ENCODE measurements around the gene NDST1. TPM values are rescaled to one million over a fixed set of nuclear protein-coding genes. Genes with fewer than 3 reads are reported as not detected.

NDST1 gene
- total RNA-seq, 4 donors from 2014 or later, result 68.8 to 104 (median 96.4) TPM

DNA sequence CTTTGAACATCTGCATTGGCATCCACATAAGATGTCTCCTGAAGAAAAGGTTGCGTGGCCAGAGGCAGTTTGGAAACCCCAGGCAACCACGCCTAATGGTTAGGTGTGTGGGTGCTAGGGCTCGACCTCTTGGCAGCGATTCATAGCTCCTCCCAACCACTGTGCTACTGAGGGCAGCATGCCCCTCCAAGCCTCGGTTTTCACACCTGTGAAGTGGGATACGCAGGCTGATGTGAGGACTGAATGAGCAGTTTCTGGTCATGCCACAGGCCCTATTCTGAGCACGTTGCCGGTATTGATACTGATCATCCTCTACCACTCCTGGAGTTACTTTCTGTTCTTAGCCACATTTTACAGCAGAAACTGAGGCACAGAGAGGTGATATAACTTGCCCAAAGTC, 19.1 kb downstream of the NDST1 start:
- H3K36me3 ChIP-seq, result no peaks in the 10 kb centered on the region
- WGBS, 2 donors (ENCODE audit: low coverage in 1 of 2), result 81% methylated on average over 7 of the region's 8 CpGs; no CpG with 5 or more reads in 1 of the 2 donors
- H3K27me3 ChIP-seq, result no peaks in the 10 kb centered on the region
- H3K4me3 ChIP-seq, result no peak overlapping the region
- in situ Hi-C loops (cut with MboI; ENCODE audit: low pct_ligation_motif_present in 1 of 4, low pct_unique_long_range_greater_than_20kb in 1 of 4, low sequenced_read_pairs in 3 of 4), result no loop called here
- no peak overlapping the region for H3K27ac ChIP-seq
- DNase-seq, result no peak
- intact Hi-C loops (cut with DNase I; ENCODE audit: low total_unique reads), result no loop called here
- TF ChIP-seq POLR2A (IDR thresholded peaks at IDR 0.05), result no peak
- no peak for TF ChIP-seq EP300 (IDR thresholded peaks at IDR 0.05; ENCODE audit: low read depth)
- TF ChIP-seq, protein P1, sequence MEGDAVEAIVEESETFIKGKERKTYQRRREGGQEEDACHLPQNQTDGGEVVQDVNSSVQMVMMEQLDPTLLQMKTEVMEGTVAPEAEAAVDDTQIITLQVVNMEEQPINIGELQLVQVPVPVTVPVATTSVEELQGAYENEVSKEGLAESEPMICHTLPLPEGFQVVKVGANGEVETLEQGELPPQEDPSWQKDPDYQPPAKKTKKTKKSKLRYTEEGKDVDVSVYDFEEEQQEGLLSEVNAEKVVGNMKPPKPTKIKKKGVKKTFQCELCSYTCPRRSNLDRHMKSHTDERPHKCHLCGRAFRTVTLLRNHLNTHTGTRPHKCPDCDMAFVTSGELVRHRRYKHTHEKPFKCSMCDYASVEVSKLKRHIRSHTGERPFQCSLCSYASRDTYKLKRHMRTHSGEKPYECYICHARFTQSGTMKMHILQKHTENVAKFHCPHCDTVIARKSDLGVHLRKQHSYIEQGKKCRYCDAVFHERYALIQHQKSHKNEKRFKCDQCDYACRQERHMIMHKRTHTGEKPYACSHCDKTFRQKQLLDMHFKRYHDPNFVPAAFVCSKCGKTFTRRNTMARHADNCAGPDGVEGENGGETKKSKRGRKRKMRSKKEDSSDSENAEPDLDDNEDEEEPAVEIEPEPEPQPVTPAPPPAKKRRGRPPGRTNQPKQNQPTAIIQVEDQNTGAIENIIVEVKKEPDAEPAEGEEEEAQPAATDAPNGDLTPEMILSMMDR (IDR thresholded peaks at IDR 0.05), result no peak
- no peak for TF ChIP-seq POLR2AphosphoS5 (IDR thresholded peaks at IDR 0.05)
- no peaks in the 10 kb centered on the region for H3K9me3 ChIP-seq
- peaks cover 15 to 26% (median 20%) of the 10 kb centered on the region in 4 donors for H3K4me1 ChIP-seq

DNA sequence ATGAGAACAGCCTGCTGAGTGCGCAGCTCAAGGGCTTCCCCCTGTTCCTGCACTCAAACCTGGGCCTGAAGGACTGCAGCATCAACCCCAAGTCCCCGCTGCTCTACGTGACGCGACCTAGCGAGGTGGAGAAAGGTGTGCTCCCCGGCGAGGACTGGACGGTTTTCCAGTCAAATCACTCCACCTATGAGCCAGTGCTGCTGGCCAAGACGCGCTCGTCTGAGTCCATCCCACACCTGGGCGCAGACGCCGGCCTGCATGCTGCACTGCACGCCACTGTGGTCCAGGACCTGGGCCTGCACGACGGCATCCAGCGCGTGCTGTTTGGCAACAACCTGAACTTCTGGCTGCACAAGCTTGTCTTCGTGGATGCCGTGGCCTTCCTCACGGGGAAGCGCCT, 19.9 kb downstream of the NDST1 start:
- no peak overlapping the region for H3K27ac ChIP-seq
- H3K27me3 ChIP-seq, result no peaks in the 10 kb centered on the region
- TF ChIP-seq EP300 (IDR thresholded peaks at IDR 0.05; ENCODE audit: low read depth) (no peak), POLR2A (IDR thresholded peaks at IDR 0.05) (no peak), POLR2AphosphoS5 (IDR thresholded peaks at IDR 0.05) (no peak)
- TF ChIP-seq, protein P1 (IDR thresholded peaks at IDR 0.05), result no peak
- no peak overlapping the region for H3K4me3 ChIP-seq
- DNase-seq, result no peak
- peaks cover 9 to 19% (median 15%) of the 10 kb centered on the region in 4 donors for H3K4me1 ChIP-seq
- intact Hi-C loops (cut with DNase I; ENCODE audit: low total_unique reads), result no loop called here
- H3K9me3 ChIP-seq, result no peaks in the 10 kb centered on the region
- WGBS, 2 donors (ENCODE audit: low coverage in 1 of 2), result 96% methylated on average over 24 of the region's 24 CpGs; no CpG with 5 or more reads in 1 of the 2 donors
- in situ Hi-C loops (cut with MboI; ENCODE audit: low pct_ligation_motif_present in 1 of 4, low pct_unique_long_range_greater_than_20kb in 1 of 4, low sequenced_read_pairs in 3 of 4), result no loop called here
- H3K36me3 ChIP-seq, result no peaks in the 10 kb centered on the region

DNA sequence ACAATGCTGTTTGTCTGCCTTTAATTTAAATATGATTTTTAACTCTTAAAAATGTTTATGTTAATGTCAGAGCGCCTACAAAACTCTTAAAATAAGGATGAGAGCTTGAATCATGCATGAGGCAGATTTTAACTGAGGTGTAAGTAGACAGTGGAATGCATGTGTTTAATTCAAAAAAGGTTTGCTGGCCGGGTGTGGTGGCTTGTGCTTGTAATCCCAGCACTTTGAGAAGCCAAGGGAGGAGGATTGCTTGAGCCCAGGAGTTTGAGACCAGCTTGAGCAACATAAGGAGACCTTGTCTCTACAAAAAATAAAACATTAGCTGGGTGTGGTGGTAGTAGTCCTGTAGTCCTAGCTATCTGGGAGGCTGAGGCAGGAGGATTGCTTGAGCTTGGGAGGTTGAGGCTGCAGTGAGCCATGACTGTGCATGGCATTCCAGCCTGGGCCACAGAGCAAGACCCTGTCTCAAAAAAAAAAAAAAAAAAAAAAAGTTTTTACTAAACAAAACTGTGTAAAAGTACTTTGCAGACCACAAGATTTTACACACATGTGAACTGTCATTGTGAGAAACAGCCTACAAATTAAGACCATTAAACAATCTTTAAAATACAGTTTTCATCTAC, 21.1 kb downstream of the NDST1 start:
- intact Hi-C loops (cut with DNase I; ENCODE audit: low total_unique reads), result no loop called here
- WGBS, 2 donors (ENCODE audit: low coverage in 1 of 2), result 50 to 69% methylated on average over 2 of the region's 2 CpGs
- in situ Hi-C loops (cut with MboI; ENCODE audit: low pct_ligation_motif_present in 1 of 4, low pct_unique_long_range_greater_than_20kb in 1 of 4, low sequenced_read_pairs in 3 of 4), result no loop called here
- Histone ChIP-seq H3K4me3 (no peak overlapping the region), H3K27me3 (no peaks in the 10 kb centered on the region), H3K27ac (no peak overlapping the region), H3K9me3 (no peaks in the 10 kb centered on the region), H3K36me3 (peaks cover 0 to 3% (median 0%) of the 10 kb centered on the region in 4 donors), H3K4me1 (peaks cover 0 to 15% (median 4%) of the 10 kb centered on the region in 4 donors)
- TF ChIP-seq, protein P1 (IDR thresholded peaks at IDR 0.05), result no peak
- TF ChIP-seq POLR2AphosphoS5 (IDR thresholded peaks at IDR 0.05) (no peak), POLR2A (IDR thresholded peaks at IDR 0.05) (no peak), EP300 (IDR thresholded peaks at IDR 0.05; ENCODE audit: low read depth) (no peak)
- DNase-seq, result no peak

DNA sequence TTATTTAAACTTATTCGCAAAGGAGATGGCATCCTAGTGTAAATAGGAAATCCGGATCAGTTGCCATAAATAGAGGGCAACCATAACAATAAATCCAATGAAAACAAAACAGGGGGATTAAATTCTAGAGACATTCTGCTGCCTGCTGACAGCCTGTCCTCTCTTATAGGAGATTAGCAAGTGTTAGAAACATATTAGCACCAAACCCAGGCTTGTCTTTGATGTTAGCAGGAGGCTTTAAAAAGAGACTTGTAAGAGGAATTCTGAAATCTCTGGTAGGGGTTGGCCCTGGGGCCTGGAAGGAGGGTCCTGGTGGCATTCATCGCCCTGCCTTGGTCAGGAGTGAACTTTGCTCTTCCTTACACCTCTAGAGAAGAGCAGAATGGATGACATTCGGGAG, 21.6 kb downstream of the NDST1 start:
- TF ChIP-seq EP300 (IDR thresholded peaks at IDR 0.05; ENCODE audit: low read depth), result no peak
- TF ChIP-seq, protein P1 (IDR thresholded peaks at IDR 0.05), result no peak
- no peak for TF ChIP-seq POLR2A (IDR thresholded peaks at IDR 0.05)
- no peak for TF ChIP-seq POLR2AphosphoS5 (IDR thresholded peaks at IDR 0.05)
- peaks cover 0 to 8% (median under 1%) of the 10 kb centered on the region in 4 donors for H3K36me3 ChIP-seq
- in situ Hi-C loops (cut with MboI; ENCODE audit: low pct_ligation_motif_present in 1 of 4, low pct_unique_long_range_greater_than_20kb in 1 of 4, low sequenced_read_pairs in 3 of 4), result no loop called here
- H3K4me3 ChIP-seq, result no peak overlapping the region
- H3K4me1 ChIP-seq, result peaks cover 0 to 14% (median 2%) of the 10 kb centered on the region in 4 donors
- no peak overlapping the region for H3K27ac ChIP-seq
- WGBS, 2 donors (ENCODE audit: low coverage in 1 of 2), result 75% methylated on average over 3 to 4 of the region's 4 CpGs
- no peaks in the 10 kb centered on the region for H3K27me3 ChIP-seq
- no peaks in the 10 kb centered on the region for H3K9me3 ChIP-seq
- no peak for DNase-seq
- intact Hi-C loops (cut with DNase I; ENCODE audit: low total_unique reads), result no loop called here

Data from transverse colon (tissue), 4 donors.